ENCODE data around the gene RGS9.

DNA sequence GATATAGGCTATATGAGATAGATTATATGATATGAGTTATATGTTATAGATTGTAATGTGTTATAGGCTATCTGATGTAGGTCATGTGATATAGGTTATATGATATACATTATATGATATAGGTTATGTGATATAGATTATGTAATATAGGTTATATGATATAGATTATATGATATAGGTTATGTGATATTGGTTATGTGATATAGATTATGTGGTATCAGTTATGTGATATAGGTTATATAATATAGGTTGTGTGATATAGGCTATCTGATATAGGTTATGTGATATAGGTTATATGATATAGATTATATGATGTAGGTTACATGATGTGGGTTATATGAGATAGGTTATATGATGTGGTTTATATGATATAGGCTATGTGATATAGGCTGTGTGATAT, 68.5 kb downstream of the RGS9 start:
- TF ChIP-seq, protein P1, sequence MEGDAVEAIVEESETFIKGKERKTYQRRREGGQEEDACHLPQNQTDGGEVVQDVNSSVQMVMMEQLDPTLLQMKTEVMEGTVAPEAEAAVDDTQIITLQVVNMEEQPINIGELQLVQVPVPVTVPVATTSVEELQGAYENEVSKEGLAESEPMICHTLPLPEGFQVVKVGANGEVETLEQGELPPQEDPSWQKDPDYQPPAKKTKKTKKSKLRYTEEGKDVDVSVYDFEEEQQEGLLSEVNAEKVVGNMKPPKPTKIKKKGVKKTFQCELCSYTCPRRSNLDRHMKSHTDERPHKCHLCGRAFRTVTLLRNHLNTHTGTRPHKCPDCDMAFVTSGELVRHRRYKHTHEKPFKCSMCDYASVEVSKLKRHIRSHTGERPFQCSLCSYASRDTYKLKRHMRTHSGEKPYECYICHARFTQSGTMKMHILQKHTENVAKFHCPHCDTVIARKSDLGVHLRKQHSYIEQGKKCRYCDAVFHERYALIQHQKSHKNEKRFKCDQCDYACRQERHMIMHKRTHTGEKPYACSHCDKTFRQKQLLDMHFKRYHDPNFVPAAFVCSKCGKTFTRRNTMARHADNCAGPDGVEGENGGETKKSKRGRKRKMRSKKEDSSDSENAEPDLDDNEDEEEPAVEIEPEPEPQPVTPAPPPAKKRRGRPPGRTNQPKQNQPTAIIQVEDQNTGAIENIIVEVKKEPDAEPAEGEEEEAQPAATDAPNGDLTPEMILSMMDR (IDR thresholded peaks at IDR 0.05; ENCODE audit: insufficient read depth, low read length), result no peak
- TF ChIP-seq POLR2AphosphoS5 (IDR thresholded peaks at IDR 0.05; ENCODE audit: low read depth) (no peak), GABPA (IDR thresholded peaks at IDR 0.05; ENCODE audit: low read depth) (no peak), SPI1 (IDR thresholded peaks at IDR 0.05; ENCODE audit: borderline replicate concordance, low read depth) (no peak)
- TF ChIP-seq, protein P2, sequence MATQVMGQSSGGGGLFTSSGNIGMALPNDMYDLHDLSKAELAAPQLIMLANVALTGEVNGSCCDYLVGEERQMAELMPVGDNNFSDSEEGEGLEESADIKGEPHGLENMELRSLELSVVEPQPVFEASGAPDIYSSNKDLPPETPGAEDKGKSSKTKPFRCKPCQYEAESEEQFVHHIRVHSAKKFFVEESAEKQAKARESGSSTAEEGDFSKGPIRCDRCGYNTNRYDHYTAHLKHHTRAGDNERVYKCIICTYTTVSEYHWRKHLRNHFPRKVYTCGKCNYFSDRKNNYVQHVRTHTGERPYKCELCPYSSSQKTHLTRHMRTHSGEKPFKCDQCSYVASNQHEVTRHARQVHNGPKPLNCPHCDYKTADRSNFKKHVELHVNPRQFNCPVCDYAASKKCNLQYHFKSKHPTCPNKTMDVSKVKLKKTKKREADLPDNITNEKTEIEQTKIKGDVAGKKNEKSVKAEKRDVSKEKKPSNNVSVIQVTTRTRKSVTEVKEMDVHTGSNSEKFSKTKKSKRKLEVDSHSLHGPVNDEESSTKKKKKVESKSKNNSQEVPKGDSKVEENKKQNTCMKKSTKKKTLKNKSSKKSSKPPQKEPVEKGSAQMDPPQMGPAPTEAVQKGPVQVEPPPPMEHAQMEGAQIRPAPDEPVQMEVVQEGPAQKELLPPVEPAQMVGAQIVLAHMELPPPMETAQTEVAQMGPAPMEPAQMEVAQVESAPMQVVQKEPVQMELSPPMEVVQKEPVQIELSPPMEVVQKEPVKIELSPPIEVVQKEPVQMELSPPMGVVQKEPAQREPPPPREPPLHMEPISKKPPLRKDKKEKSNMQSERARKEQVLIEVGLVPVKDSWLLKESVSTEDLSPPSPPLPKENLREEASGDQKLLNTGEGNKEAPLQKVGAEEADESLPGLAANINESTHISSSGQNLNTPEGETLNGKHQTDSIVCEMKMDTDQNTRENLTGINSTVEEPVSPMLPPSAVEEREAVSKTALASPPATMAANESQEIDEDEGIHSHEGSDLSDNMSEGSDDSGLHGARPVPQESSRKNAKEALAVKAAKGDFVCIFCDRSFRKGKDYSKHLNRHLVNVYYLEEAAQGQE (IDR thresholded peaks at IDR 0.05; ENCODE audit: insufficient replicate concordance, low read depth), result no peak

All from HL-60 (cell line).